ENCODE data around the gene CUL1. TPM values are rescaled to one million over a fixed set of nuclear protein-coding genes. Genes with fewer than 3 reads are reported as not detected.

The CUL1 gene
- total and polyA plus RNA-seq, 12 donors = 14.0 to 53.4 (median 43.5) TPM

DNA sequence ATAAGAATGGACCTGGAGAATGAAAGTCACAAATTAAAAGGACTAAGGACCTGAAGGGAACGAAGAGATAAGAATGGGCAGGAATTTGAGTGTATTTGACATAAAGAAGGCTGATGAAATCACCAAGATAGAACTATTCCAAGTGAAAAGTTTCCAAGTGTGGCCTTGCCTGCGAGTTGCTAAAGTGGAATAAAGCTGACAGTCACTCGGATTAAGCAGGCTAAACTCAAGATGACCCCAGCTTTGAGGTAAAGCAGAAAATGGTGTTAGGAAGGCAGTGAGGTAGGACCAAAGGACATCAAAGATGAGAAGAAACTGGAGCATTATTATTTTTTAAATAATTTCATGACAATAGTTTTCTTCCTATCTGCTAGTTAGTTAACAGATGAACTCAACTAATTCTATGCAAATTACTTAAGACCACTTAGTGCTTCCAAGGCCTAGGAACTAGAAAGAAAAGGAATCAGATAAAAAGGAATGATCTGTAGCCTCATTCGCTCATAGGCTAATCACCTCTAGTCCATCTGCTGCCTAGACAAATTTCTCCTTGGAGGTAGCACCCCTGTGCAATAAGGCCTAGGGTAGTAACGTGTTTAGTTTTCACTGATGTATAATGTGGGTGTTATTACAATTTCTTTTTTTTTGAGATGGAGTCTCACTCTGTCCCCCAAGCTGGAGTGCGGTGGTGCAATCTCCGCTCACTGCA lies 150.8 kb downstream of the CUL1 start:
- Histone ChIP-seq H3K4me1 (peaks cover 0 to 8% (median 0%) of the 10 kb centered on the region in 9 donors), H3K27ac (no peak overlapping the region), H3K36me3 (no peaks in the 10 kb centered on the region), H3K9me3 (no peaks in the 10 kb centered on the region), H3K27me3 (no peaks in the 10 kb centered on the region), H3K4me3 (no peak overlapping the region)
- no peak for DNase-seq
- ATAC-seq = no peak
- 83 to 84% methylated on average over 7 of the region's 7 CpGs for WGBS, 2 donors
- TF ChIP-seq, protein P1, sequence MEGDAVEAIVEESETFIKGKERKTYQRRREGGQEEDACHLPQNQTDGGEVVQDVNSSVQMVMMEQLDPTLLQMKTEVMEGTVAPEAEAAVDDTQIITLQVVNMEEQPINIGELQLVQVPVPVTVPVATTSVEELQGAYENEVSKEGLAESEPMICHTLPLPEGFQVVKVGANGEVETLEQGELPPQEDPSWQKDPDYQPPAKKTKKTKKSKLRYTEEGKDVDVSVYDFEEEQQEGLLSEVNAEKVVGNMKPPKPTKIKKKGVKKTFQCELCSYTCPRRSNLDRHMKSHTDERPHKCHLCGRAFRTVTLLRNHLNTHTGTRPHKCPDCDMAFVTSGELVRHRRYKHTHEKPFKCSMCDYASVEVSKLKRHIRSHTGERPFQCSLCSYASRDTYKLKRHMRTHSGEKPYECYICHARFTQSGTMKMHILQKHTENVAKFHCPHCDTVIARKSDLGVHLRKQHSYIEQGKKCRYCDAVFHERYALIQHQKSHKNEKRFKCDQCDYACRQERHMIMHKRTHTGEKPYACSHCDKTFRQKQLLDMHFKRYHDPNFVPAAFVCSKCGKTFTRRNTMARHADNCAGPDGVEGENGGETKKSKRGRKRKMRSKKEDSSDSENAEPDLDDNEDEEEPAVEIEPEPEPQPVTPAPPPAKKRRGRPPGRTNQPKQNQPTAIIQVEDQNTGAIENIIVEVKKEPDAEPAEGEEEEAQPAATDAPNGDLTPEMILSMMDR (IDR thresholded peaks at IDR 0.05) = no peak
- intact Hi-C loops (cut with DNase I) = loop anchor here in 2 of 10 donors (10.0 kb wide), 2 partner anchors 115 to 265 kb away; no protein-coding TSS in a partner anchor

- Histone ChIP-seq H3K36me3 (no peaks in the 10 kb centered on the region), H3K9me3 (no peaks in the 10 kb centered on the region), H3K27me3 (no peaks in the 10 kb centered on the region), H3K4me3 (no peak overlapping the region), H3K4me1 (peaks cover 0 to 8% (median 0%) of the 10 kb centered on the region in 9 donors), H3K27ac (no peak overlapping the region)
- WGBS, 2 donors = 91 to 95% methylated on average over 5 of the region's 5 CpGs
- TF ChIP-seq, protein P1 (IDR thresholded peaks at IDR 0.05) = no peak
- intact Hi-C loops (cut with DNase I) = loop anchor here in 2 of 10 donors (10.0 kb wide), 2 partner anchors 114 to 266 kb away; no protein-coding TSS in a partner anchor
- ATAC-seq (no peak), DNase-seq (no peak)
Measured at GRCh38 chr7:148850564-148850963, 151.9 kb downstream of the CUL1 start.

Other genes starting within 250 kb of the CUL1 start
- gene C7orf33, start 108.1 kb upstream of the CUL1 start, total RNA-seq = not detected
- gene C7orf33, start 108.1 kb upstream of the CUL1 start, polyA plus RNA-seq = not detected
- 1 to 10 TPM in 7 of 10 donors, under 1 TPM in 3; 0.53 to 4.6 (median 1.3) TPM for gene EZH2, start 185.4 kb downstream of the CUL1 start, total RNA-seq
- 1 to 10 TPM; 1.3 to 2.0 TPM for gene EZH2, start 185.4 kb downstream of the CUL1 start, polyA plus RNA-seq